ENCODE data around the gene VPS13D.

VPS13D gene

GRCh38 chr1:12255913-12256312 lies 26.1 kb downstream of the VPS13D start:
- CTCF ChIA-PET: interaction anchor here (1.1 to 1.9 kb wide), 4 partner anchors 13 to 365 kb away, joined by 3 to 4 read pairs (median 3); no protein-coding TSS in a partner anchor
- DNase-seq (ENCODE audit: extremely low spot score): no peak
- TF ChIP-seq CTCF (IDR thresholded peaks at IDR 0.05; ENCODE audit: control extremely low read depth, extremely low read depth, low read depth, missing control alignments): no peak
- POLR2A ChIA-PET: no interaction called here

GRCh38 chr1:12258272-12258671 lies 28.4 kb downstream of the VPS13D start:
- ChIA-PET POLR2A (no interaction called here), CTCF (no interaction called here)
- DNase-seq (ENCODE audit: extremely low spot score): no peak
- no peak for TF ChIP-seq CTCF (IDR thresholded peaks at IDR 0.05; ENCODE audit: control extremely low read depth, extremely low read depth, low read depth, missing control alignments)

DNA sequence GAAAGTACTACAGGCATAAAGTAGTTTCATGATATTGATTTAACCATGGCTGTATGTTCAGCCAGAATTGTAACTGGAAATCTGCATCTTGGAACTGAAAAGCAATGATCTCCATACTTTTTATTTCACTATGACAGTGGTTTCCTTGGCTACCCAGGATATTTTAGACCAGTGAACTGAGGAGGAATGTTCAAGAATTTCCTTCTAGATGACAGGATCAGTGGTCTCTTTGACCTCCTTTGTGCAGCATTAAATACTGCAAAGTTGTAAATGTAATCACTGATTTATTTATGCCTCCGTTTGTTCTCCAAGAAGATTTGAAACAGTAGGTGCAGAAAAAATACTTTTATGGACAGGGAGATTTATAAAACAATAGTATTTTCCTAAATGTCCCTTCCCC lies 39.5 kb downstream of the VPS13D start:
- TF ChIP-seq CTCF (IDR thresholded peaks at IDR 0.05; ENCODE audit: control extremely low read depth, extremely low read depth, low read depth, missing control alignments): no peak
- CTCF ChIA-PET: no interaction called here
- POLR2A ChIA-PET: no interaction called here
- no peak for DNase-seq (ENCODE audit: extremely low spot score)

DNA sequence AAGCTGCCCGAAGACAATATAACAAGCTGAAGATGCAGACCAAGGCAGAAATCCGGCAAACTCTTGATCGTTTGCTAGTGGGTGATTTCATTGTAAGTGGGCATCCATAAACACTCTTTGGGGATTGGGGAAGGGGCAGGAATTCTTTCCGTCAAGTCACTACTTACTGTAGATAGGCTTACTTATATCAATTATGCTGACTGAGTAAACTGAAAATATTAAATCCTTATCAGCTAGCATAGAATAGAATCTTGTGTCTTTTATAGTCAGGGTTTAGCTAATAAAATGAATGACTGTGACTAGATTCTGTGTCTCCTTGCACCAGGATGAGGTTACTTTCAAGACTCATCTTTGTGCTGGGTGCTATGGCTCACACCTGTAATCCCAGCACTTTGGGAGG lies 41.2 kb downstream of the VPS13D start:
- ChIA-PET POLR2A (interaction anchor here (0.7 kb wide), 1 partner anchor 145 kb away, joined by 4 read pairs; no protein-coding TSS in a partner anchor), CTCF (interaction anchor here (1.5 to 11.2 kb wide), 7 partner anchors 9 to 388 kb away, joined by 4 to 98 read pairs (median 10); partner anchors contain the start of gene DHRS3)
- DNase-seq (ENCODE audit: extremely low spot score): no peak
- TF ChIP-seq CTCF (IDR thresholded peaks at IDR 0.05; ENCODE audit: control extremely low read depth, extremely low read depth, low read depth, missing control alignments): no peak

- no peak for TF ChIP-seq CTCF (IDR thresholded peaks at IDR 0.05; ENCODE audit: control extremely low read depth, extremely low read depth, low read depth, missing control alignments)
- DNase-seq (ENCODE audit: extremely low spot score): no peak
- CTCF ChIA-PET: interaction anchor here (0.7 to 11.2 kb wide), 20 partner anchors 7 to 392 kb away, joined by 3 to 98 read pairs (median 4); partner anchors contain the start of gene DHRS3
- POLR2A ChIA-PET: no interaction called here
These were observed 42.9 kb downstream of the VPS13D start for GRCh38 chr1:12272770-12273169.

- POLR2A ChIA-PET: no interaction called here
- TF ChIP-seq CTCF (IDR thresholded peaks at IDR 0.05; ENCODE audit: control extremely low read depth, extremely low read depth, low read depth, missing control alignments): peak; percentile 45
- DNase-seq (ENCODE audit: extremely low spot score): peak; percentile 36
- CTCF ChIA-PET: interaction anchor here (1.2 to 11.2 kb wide), 5 partner anchors 10 to 343 kb away, joined by 3 to 98 read pairs (median 5); partner anchors contain the start of gene DHRS3
These were observed 45.5 kb downstream of the VPS13D start for GRCh38 chr1:12275370-12275769.
